RWPE2 (cell line): ENCODE measurements around the gene MAK.
A peak's percentile ranks its signal among the peaks of the same experiment; 100 is the strongest.

Experiments
- ATAC-seq: fragments of 200-7000 bp; cut with Tn5 transposase; 3 replicates; pipeline ENCODE4 v1.9.1; 2021; ENCODE audit warnings: low read depth
- DNase-seq: peaks from one replicate; pipeline ENCODE4 v3.0.0-alpha.2; 2020; ENCODE audit warnings: low spot score
- H3K27ac ChIP-seq: fragments of 450-650 bp; 2 replicates; pipeline ENCODE4 v1.5.1; 2017; ENCODE audit warnings: mild to moderate bottlenecking; ENCODE audit not compliant: poor library complexity, severe bottlenecking
- H3K27me3 ChIP-seq: fragments of 250-450 bp; sonication (Bioruptor Pico); 2 replicates; pipeline ENCODE4 v1.5.1; 2021; ENCODE audit warnings: mild to moderate bottlenecking, moderate library complexity; ENCODE audit not compliant: insufficient read depth, poor library complexity, severe bottlenecking
- H3K36me3 ChIP-seq: fragments of 250-450 bp; sonication (Bioruptor Pico); 2 replicates; pipeline ENCODE4 v1.5.1; 2020; ENCODE audit warnings: low read depth, mild to moderate bottlenecking, moderate library complexity
- H3K4me1 ChIP-seq: fragments of 250-450 bp; sonication (Bioruptor Pico); 2 replicates; pipeline ENCODE4 v1.5.1; 2021; ENCODE audit warnings: mild to moderate bottlenecking, moderate library complexity; ENCODE audit not compliant: insufficient read depth, poor library complexity, severe bottlenecking
- H3K4me3 ChIP-seq: fragments of 250-450 bp; sonication (Bioruptor Pico); 2 replicates; pipeline ENCODE4 v1.5.1; 2021; ENCODE audit warnings: mild to moderate bottlenecking, moderate library complexity; ENCODE audit not compliant: severe bottlenecking
- H3K9me3 ChIP-seq: fragments of 250-450 bp; sonication (Bioruptor Pico); 2 replicates; pipeline ENCODE4 v1.5.1; 2021; ENCODE audit warnings: mild to moderate bottlenecking, moderate library complexity; ENCODE audit not compliant: severe bottlenecking
- CTCF ChIP-seq: fragments of 450-650 bp; IDR thresholded peaks from one replicate; pipeline ENCODE4 v1.5.1; 2017; ENCODE audit warnings: mild to moderate bottlenecking, moderate library complexity; ENCODE audit not compliant: poor library complexity, severe bottlenecking

The MAK gene

GRCh38 chr6:10733151-10733715 lies 105.1 kb downstream of the MAK start:
- Histone ChIP-seq H3K27me3 (no peaks in the 10 kb centered on the region), H3K9me3 (no peaks in the 10 kb centered on the region), H3K27ac (peak overlapping the region; percentile 83), H3K4me1 (peaks cover 17% of the 10 kb centered on the region), H3K36me3 (peaks cover 51% of the 10 kb centered on the region), H3K4me3 (no peak overlapping the region)
- ATAC-seq = no peak
- TF ChIP-seq CTCF = no peak
- DNase-seq = no peak

- TF ChIP-seq CTCF = no peak
- no peak for DNase-seq
- no peak overlapping the region for H3K4me3 ChIP-seq
- H3K27me3 ChIP-seq = no peaks in the 10 kb centered on the region
- H3K9me3 ChIP-seq = no peaks in the 10 kb centered on the region
- H3K27ac ChIP-seq = no peak overlapping the region
- peaks cover 14% of the 10 kb centered on the region for H3K4me1 ChIP-seq
- H3K36me3 ChIP-seq = peaks cover 77% of the 10 kb centered on the region
- no peak for ATAC-seq
Measured at GRCh38 chr6:10730254-10730653, 108.1 kb downstream of the MAK start.

- no peak for TF ChIP-seq CTCF
- no peaks in the 10 kb centered on the region for H3K27me3 ChIP-seq
- H3K27ac ChIP-seq = no peak overlapping the region
- DNase-seq = no peak
- H3K4me3 ChIP-seq = no peak overlapping the region
- no peaks in the 10 kb centered on the region for H3K4me1 ChIP-seq
- H3K36me3 ChIP-seq = peaks cover 55% of the 10 kb centered on the region
- H3K9me3 ChIP-seq = no peaks in the 10 kb centered on the region
- no peak for ATAC-seq
Measured at GRCh38 chr6:10725716-10726115, 112.6 kb downstream of the MAK start.

GRCh38 chr6:10725044-10725443 lies 113.3 kb downstream of the MAK start:
- Histone ChIP-seq H3K27ac (no peak overlapping the region), H3K4me1 (no peaks in the 10 kb centered on the region), H3K36me3 (peaks cover 49% of the 10 kb centered on the region), H3K9me3 (no peaks in the 10 kb centered on the region), H3K4me3 (no peak overlapping the region), H3K27me3 (no peaks in the 10 kb centered on the region)
- no peak for ATAC-seq
- no peak for DNase-seq
- TF ChIP-seq CTCF = no peak

- ATAC-seq (no peak), DNase-seq (no peak)
- peaks cover 2% of the 10 kb centered on the region for H3K9me3 ChIP-seq
- no peaks in the 10 kb centered on the region for H3K4me1 ChIP-seq
- peaks cover 33% of the 10 kb centered on the region for H3K36me3 ChIP-seq
- no peaks in the 10 kb centered on the region for H3K27me3 ChIP-seq
- TF ChIP-seq CTCF = no peak
- peak overlapping the region; percentile 76 for H3K27ac ChIP-seq
- peak overlapping the region; percentile 57 for H3K4me3 ChIP-seq
Measured at GRCh38 chr6:10723567-10723881, 114.8 kb downstream of the MAK start.
